Germinal center (tissue), 1 donor: ENCODE data around the gene VGLL1.
A peak's percentile ranks its signal among the peaks of the same experiment; 100 is the strongest.

Experiments used
- DNase-seq: peaks from one replicate; pipeline ENCODE4 v3.0.0; 2012; ENCODE audit warnings: mixed read lengths, low spot score

Gene VGLL1

GRCh38 chrX:136531951-136532350, at the start of gene VGLL1:
VGLL1 (plus strand) TSS chrX:136532215; CDS start chrX:136536021, 3,806 bp downstream.
- no peak for DNase-seq

- no peak for DNase-seq
These were observed 44.4 kb upstream of the VGLL1 start, which contains the start of gene BRS3 for GRCh38 chrX:136487647-136488046. BRS3 (plus strand) TSS chrX:136487947; CDS start chrX:136488115, 168 bp downstream.

- no peak for DNase-seq
These were observed 43.3 kb upstream of the VGLL1 start for GRCh38 chrX:136488706-136489105.

GRCh38 chrX:136491832-136492231, 40.2 kb upstream of the VGLL1 start:
- DNase-seq: no peak

GRCh38 chrX:136493011-136493410, 39.0 kb upstream of the VGLL1 start:
- no peak for DNase-seq

GRCh38 chrX:136495043-136495442, 37.0 kb upstream of the VGLL1 start:
- DNase-seq: no peak

GRCh38 chrX:136496186-136496763, 35.7 kb upstream of the VGLL1 start:
- DNase-seq: no peak

GRCh38 chrX:136496764-136497555, 35.1 kb upstream of the VGLL1 start:
- peak; percentile 75 for DNase-seq

GRCh38 chrX:136497556-136498052, 34.4 kb upstream of the VGLL1 start, which contains the start of gene HTATSF1:
HTATSF1 (plus strand) TSS chrX:136497592; CDS start chrX:136497685, 93 bp downstream.
- DNase-seq: peak; percentile 2

- no peak for DNase-seq
These were observed 12.9 kb upstream of the VGLL1 start for GRCh38 chrX:136519069-136519468.

GRCh38 chrX:136523770-136524169, 8.2 kb upstream of the VGLL1 start:
- DNase-seq: no peak

GRCh38 chrX:136525738-136526606, 6.0 kb upstream of the VGLL1 start:
- DNase-seq: no peak

GRCh38 chrX:136528645-136529315, 3.2 kb upstream of the VGLL1 start:
- no peak for DNase-seq

- no peak for DNase-seq
These were observed 2.2 kb upstream of the VGLL1 start for GRCh38 chrX:136529795-136530194.

GRCh38 chrX:136534131-136534530, 2.1 kb downstream of the VGLL1 start:
- no peak for DNase-seq

GRCh38 chrX:136538811-136539210, 6.8 kb downstream of the VGLL1 start:
- no peak for DNase-seq

GRCh38 chrX:136540226-136540625, 8.2 kb downstream of the VGLL1 start:
- DNase-seq: no peak

GRCh38 chrX:136541294-136541693, 9.3 kb downstream of the VGLL1 start:
- no peak for DNase-seq

GRCh38 chrX:136542281-136542680, 10.3 kb downstream of the VGLL1 start:
- DNase-seq: no peak

- no peak for DNase-seq
These were observed 14.4 kb downstream of the VGLL1 start for GRCh38 chrX:136546371-136546781.

- DNase-seq: no peak
These were observed 17.2 kb downstream of the VGLL1 start for GRCh38 chrX:136549226-136549625.

- DNase-seq: no peak
These were observed 19.4 kb downstream of the VGLL1 start for GRCh38 chrX:136551410-136551809.
